Neural cell (in vitro differentiated cells): ENCODE measurements around the gene NTPCR. TPM values are rescaled to one million over a fixed set of nuclear protein-coding genes. Genes with fewer than 3 reads are reported as not detected.

ENCODE experiments used
- H2AFZ ChIP-seq: fragments of 200-600, 300-800 bp; sonication (generic), shearing (Covaris generic); 2 replicates; pipeline ENCODE4 v1.6.0; 2014; ENCODE audit warnings: low read depth, mild to moderate bottlenecking, antibody characterized with exemption, low read length, moderate library complexity
- H3F3A ChIP-seq: fragments of 200-600 bp; shearing (Covaris generic); 2 replicates; pipeline ENCODE4 v1.6.1; 2016; ENCODE audit warnings: mild to moderate bottlenecking, moderate library complexity, mixed read lengths, antibody characterized with exemption, low read length; ENCODE audit not compliant: insufficient read depth, poor library complexity, severe bottlenecking
- H3K27ac ChIP-seq: fragments of 200-600, 300-800 bp; sonication (generic), shearing (Covaris generic); 2 replicates; pipeline ENCODE4 v1.5.1; 2014; ENCODE audit warnings: mild to moderate bottlenecking, low read length, moderate library complexity
- H3K27me3 ChIP-seq: fragments of 300-800, 200-600 bp; sonication (generic), shearing (Covaris generic); 2 replicates; pipeline ENCODE4 v1.6.0; 2014; ENCODE audit warnings: mild to moderate bottlenecking, low read depth, low read length, moderate library complexity; ENCODE audit not compliant: insufficient read depth
- H3K36me3 ChIP-seq: fragments of 300-800, 200-600 bp; sonication (generic), shearing (Covaris generic); 2 replicates; pipeline ENCODE4 v1.5.1; 2014; ENCODE audit warnings: mild to moderate bottlenecking, antibody characterized with exemption, low read length, moderate library complexity; ENCODE audit not compliant: insufficient read depth
- H3K4me2 ChIP-seq: fragments of 300-800, 200-600 bp; sonication (generic), shearing (Covaris generic); 2 replicates; pipeline ENCODE4 v1.6.0; 2014; ENCODE audit warnings: mild to moderate bottlenecking, low read length
- H3K4me3 ChIP-seq: fragments of 300-800, 200-600 bp; sonication (generic), shearing (Covaris generic); 2 replicates; pipeline ENCODE4 v1.5.1; 2014; ENCODE audit warnings: mild to moderate bottlenecking, low read length, moderate library complexity
- H3K79me2 ChIP-seq: fragments of 200-600 bp; shearing (Covaris generic); replicated peaks from 2 replicates; pipeline ENCODE4 v1.6.0; 2014; ENCODE audit warnings: mild to moderate bottlenecking, low read length, moderate library complexity; ENCODE audit not compliant: insufficient read depth
- H3K9ac ChIP-seq: fragments of 300-800, 200-600 bp; sonication (generic), shearing (Covaris generic); 2 replicates; pipeline ENCODE4 v1.6.1; 2016; ENCODE audit warnings: mild to moderate bottlenecking, low read length, mixed read lengths
- H3K9me2 ChIP-seq: fragments of 200-600 bp; shearing (Covaris generic); 2 replicates; pipeline ENCODE4 v1.6.1; 2016; ENCODE audit warnings: mild to moderate bottlenecking, low read length, mixed read lengths; ENCODE audit not compliant: insufficient read depth
- H3K9me3 ChIP-seq: fragments of 200-600, 300-800 bp; sonication (generic), shearing (Covaris generic); 2 replicates; pipeline ENCODE4 v1.6.1; 2016; ENCODE audit warnings: mild to moderate bottlenecking, mixed run types, low read length, moderate library complexity, mixed read lengths
- H4K20me1 ChIP-seq: fragments of 200-600 bp; shearing (Covaris generic); 2 replicates; pipeline ENCODE4 v1.6.1; 2016; ENCODE audit warnings: mild to moderate bottlenecking, mixed run types; ENCODE audit not compliant: insufficient read depth
- EP300 ChIP-seq: fragments of 450-650 bp; conservative IDR thresholded peaks from 2 replicates; pipeline ENCODE4 v1.6.1; 2014; ENCODE audit warnings: antibody characterized with exemption, mild to moderate bottlenecking, moderate library complexity; ENCODE audit not compliant: poor library complexity, severe bottlenecking
- EZH2 ChIP-seq: fragments of 200-600, 300-800 bp; shearing (Covaris generic), sonication (generic); IDR thresholded peaks from 2 replicates; pipeline ENCODE4 v1.6.1; 2014; ENCODE audit warnings: antibody characterized with exemption, low read length, borderline replicate concordance, mild to moderate bottlenecking; ENCODE audit not compliant: insufficient read depth, poor library complexity, severe bottlenecking
- MXI1 ChIP-seq: fragments of 450-650 bp; conservative IDR thresholded peaks from 2 replicates; pipeline ENCODE4 v1.6.1; 2014; ENCODE audit warnings: antibody characterized with exemption, mild to moderate bottlenecking; ENCODE audit not compliant: poor library complexity, severe bottlenecking
- POLR2AphosphoS5 ChIP-seq: IDR thresholded peaks from 2 replicates; pipeline ENCODE4 v1.6.1; 2012
- RAD21 ChIP-seq: fragments of 450-650 bp; conservative IDR thresholded peaks from 2 replicates; pipeline ENCODE4 v1.6.1; 2014; ENCODE audit warnings: antibody characterized with exemption, mild to moderate bottlenecking, moderate library complexity
- SMC3 ChIP-seq: fragments of 450-650 bp; conservative IDR thresholded peaks from 2 replicates; pipeline ENCODE4 v1.6.1; 2014; ENCODE audit warnings: antibody characterized with exemption, mild to moderate bottlenecking, moderate library complexity; ENCODE audit not compliant: poor library complexity
- TAF1 ChIP-seq: IDR thresholded peaks from 2 replicates; pipeline ENCODE4 v1.6.1; 2012; ENCODE audit warnings: low read depth
- polyA plus RNA-seq: library from polyadenylated mRNA; depleted of rRNA; stranded (reverse); fragments of >200 nt; gene quantifications from 2 replicates; pipeline ENCODE4 v1.2.3, GENCODE V29; 2014
- TF ChIP-seq, protein P1 (sequence below): fragments of 450-650 bp; IDR thresholded peaks from 2 replicates; pipeline ENCODE4 v1.5.1; 2014; ENCODE audit warnings: antibody characterized with exemption, mild to moderate bottlenecking, moderate library complexity; ENCODE audit not compliant: poor library complexity, severe bottlenecking
- TF ChIP-seq, protein P2 (sequence below): IDR thresholded peaks from 2 replicates; pipeline ENCODE4 v1.6.1; 2012; ENCODE audit warnings: borderline replicate concordance

NTPCR gene
- polyA plus RNA-seq, 1 donor from 2014 or later: 36.7 TPM

DNA sequence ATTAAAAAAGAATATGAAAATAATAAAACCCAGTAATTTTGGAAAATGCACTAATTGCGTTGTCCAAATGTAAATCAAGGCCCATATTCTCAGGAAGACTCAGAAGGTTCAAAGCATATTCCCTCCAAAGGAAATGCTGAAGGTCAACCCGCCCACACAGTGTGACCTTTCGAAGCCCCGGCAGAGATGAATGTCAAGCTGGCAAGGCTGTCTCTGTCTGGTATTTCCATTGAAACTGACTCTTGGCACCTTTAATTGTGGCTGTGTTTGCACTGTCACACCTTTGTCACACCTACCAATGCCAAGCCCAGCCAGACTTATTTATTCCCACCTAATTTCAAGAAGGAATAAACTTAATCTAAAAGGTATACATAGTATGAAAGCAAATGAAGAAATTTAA, 82.5 kb downstream of the NTPCR start:
- Histone ChIP-seq H3K27me3 (no peaks in the 10 kb centered on the region), H3K27ac (no peak overlapping the region), H3K4me2 (no peak overlapping the region), H3K36me3 (no peaks in the 10 kb centered on the region), H3K9me3 (no peaks in the 10 kb centered on the region), H4K20me1 (no peaks in the 10 kb centered on the region), H3K9me2 (no peaks in the 10 kb centered on the region), H3K79me2 (no peaks in the 10 kb centered on the region), H3F3A (no peaks in the 10 kb centered on the region), H3K9ac (no peak overlapping the region), H3K4me3 (no peak overlapping the region), H2AFZ (no peak overlapping the region)
- TF ChIP-seq TAF1: no peak
- TF ChIP-seq EP300: no peak
- TF ChIP-seq, protein P1, sequence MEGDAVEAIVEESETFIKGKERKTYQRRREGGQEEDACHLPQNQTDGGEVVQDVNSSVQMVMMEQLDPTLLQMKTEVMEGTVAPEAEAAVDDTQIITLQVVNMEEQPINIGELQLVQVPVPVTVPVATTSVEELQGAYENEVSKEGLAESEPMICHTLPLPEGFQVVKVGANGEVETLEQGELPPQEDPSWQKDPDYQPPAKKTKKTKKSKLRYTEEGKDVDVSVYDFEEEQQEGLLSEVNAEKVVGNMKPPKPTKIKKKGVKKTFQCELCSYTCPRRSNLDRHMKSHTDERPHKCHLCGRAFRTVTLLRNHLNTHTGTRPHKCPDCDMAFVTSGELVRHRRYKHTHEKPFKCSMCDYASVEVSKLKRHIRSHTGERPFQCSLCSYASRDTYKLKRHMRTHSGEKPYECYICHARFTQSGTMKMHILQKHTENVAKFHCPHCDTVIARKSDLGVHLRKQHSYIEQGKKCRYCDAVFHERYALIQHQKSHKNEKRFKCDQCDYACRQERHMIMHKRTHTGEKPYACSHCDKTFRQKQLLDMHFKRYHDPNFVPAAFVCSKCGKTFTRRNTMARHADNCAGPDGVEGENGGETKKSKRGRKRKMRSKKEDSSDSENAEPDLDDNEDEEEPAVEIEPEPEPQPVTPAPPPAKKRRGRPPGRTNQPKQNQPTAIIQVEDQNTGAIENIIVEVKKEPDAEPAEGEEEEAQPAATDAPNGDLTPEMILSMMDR: no peak
- no peak for TF ChIP-seq EZH2
- no peak for TF ChIP-seq SMC3
- TF ChIP-seq RAD21: no peak
- TF ChIP-seq MXI1: no peak
- TF ChIP-seq POLR2AphosphoS5: no peak
- TF ChIP-seq, protein P2, sequence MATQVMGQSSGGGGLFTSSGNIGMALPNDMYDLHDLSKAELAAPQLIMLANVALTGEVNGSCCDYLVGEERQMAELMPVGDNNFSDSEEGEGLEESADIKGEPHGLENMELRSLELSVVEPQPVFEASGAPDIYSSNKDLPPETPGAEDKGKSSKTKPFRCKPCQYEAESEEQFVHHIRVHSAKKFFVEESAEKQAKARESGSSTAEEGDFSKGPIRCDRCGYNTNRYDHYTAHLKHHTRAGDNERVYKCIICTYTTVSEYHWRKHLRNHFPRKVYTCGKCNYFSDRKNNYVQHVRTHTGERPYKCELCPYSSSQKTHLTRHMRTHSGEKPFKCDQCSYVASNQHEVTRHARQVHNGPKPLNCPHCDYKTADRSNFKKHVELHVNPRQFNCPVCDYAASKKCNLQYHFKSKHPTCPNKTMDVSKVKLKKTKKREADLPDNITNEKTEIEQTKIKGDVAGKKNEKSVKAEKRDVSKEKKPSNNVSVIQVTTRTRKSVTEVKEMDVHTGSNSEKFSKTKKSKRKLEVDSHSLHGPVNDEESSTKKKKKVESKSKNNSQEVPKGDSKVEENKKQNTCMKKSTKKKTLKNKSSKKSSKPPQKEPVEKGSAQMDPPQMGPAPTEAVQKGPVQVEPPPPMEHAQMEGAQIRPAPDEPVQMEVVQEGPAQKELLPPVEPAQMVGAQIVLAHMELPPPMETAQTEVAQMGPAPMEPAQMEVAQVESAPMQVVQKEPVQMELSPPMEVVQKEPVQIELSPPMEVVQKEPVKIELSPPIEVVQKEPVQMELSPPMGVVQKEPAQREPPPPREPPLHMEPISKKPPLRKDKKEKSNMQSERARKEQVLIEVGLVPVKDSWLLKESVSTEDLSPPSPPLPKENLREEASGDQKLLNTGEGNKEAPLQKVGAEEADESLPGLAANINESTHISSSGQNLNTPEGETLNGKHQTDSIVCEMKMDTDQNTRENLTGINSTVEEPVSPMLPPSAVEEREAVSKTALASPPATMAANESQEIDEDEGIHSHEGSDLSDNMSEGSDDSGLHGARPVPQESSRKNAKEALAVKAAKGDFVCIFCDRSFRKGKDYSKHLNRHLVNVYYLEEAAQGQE: no peak

DNA sequence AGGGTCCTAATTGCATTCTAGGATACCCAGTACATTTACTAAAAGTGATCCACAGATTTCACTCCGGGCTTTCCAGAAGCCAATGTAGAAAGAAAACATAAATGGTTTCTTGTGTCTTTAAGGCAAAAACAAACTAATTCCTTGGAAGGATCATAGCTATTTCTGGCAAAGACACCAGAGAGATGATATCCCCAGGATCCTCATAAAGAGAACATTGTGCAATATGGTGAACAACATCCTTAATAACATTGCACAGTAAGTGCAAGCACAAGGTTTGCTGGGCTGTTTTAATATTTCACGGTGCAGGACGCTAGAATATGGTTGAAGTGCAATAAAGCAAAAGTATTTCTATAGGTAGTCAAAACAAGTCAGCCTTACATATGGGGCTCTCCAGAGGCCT, 83.0 kb downstream of the NTPCR start:
- Histone ChIP-seq H3K4me3 (no peak overlapping the region), H3K36me3 (no peaks in the 10 kb centered on the region), H3K9me3 (no peaks in the 10 kb centered on the region), H3K79me2 (no peaks in the 10 kb centered on the region), H3F3A (no peaks in the 10 kb centered on the region), H3K4me2 (no peak overlapping the region), H3K27ac (no peak overlapping the region), H2AFZ (no peak overlapping the region), H4K20me1 (no peaks in the 10 kb centered on the region), H3K9me2 (no peaks in the 10 kb centered on the region), H3K27me3 (no peaks in the 10 kb centered on the region), H3K9ac (no peak overlapping the region)
- TF ChIP-seq MXI1: no peak
- no peak for TF ChIP-seq EP300
- TF ChIP-seq, protein P2: no peak
- no peak for TF ChIP-seq TAF1
- no peak for TF ChIP-seq POLR2AphosphoS5
- no peak for TF ChIP-seq EZH2

Other genes starting within 250 kb of the NTPCR start
- 1.1 and 1.7 TPM in 2 replicates for gene MAP10, start 145.2 kb upstream of the NTPCR start, polyA plus RNA-seq